SK-MEL-5 (cell line): ENCODE data around the gene EID1. TPM values are rescaled to one million over a fixed set of nuclear protein-coding genes. Genes with fewer than 3 reads are reported as not detected.
"Not testable (repeated sequence)": the region's sequence is repeated elsewhere in the genome, so short reads cannot be mapped to it uniquely, and the experiment has no call there.

Source experiments
- DNase-seq: peaks from one replicate; pipeline ENCODE4 v3.0.0-alpha.2; 2016; ENCODE audit warnings: low read depth, low spot score
- in situ Hi-C: cut with HindIII; loops from 2 replicates; pipeline ENCODE4 v1.10.0; 2016; ENCODE audit warnings: low sequenced_read_pairs, high pct_unique_total_duplicates, low pct_unique_long_range_greater_than_20kb
- polyA plus RNA-seq, 2 experiments: library from polyadenylated mRNA; depleted of rRNA; stranded (reverse); fragments of >200 nt; gene quantifications; 2 replicates each; pipeline ENCODE4 v1.2.3, GENCODE V29; 2015
- total RNA-seq: library from RNA; depleted of rRNA; stranded (reverse); fragments of >200 nt; shearing (Covaris generic); gene quantifications from 2 replicates; pipeline ENCODE4 v1.2.3, GENCODE V29; 2014; rRNA removed

The EID1 gene
- 154 and 171 TPM in 2 replicates for total RNA-seq
- 134 and 216 TPM in 2 replicates for polyA plus RNA-seq (2015; cell fraction: cytosol; rRNA removed)
- polyA plus RNA-seq (2015; cell fraction: nucleus; rRNA removed) = 85.4 and 120 TPM in 2 replicates

- in situ Hi-C loops = loop anchor here (10.0 kb wide), 1 partner anchor 67 kb away; no protein-coding TSS in a partner anchor
These were observed at the start of gene EID1 for GRCh38 chr15:48877630-48878595. Gene EID1 (plus strand): TSS chr15:48878134. CDS start chr15:48878177, 43 bp downstream.

GRCh38 chr15:48828471-48828870 lies 49.5 kb upstream of the EID1 start:
- in situ Hi-C loops = no loop called here
- no peak for DNase-seq

More at GRCh38 chr15:48877630-48878595, at the start of gene EID1:
- DNase-seq = peak; percentile 92

- DNase-seq = no peak
- in situ Hi-C loops = no loop called here
These were observed 49.0 kb upstream of the EID1 start for GRCh38 chr15:48828906-48829305.

- in situ Hi-C loops = no loop called here
- DNase-seq = no peak
These were observed 45.3 kb upstream of the EID1 start for GRCh38 chr15:48832648-48833047.

- peak; percentile 17 for DNase-seq
- in situ Hi-C loops = no loop called here
These were observed 44.3 kb upstream of the EID1 start for GRCh38 chr15:48833526-48834239.

GRCh38 chr15:48834756-48835155 lies 43.2 kb upstream of the EID1 start:
- no peak for DNase-seq
- in situ Hi-C loops = no loop called here

GRCh38 chr15:48842501-48842900 lies 35.4 kb upstream of the EID1 start:
- no peak for DNase-seq
- in situ Hi-C loops = no loop called here

- DNase-seq = no peak
- in situ Hi-C loops = no loop called here
These were observed 32.8 kb upstream of the EID1 start for GRCh38 chr15:48845123-48845522.

- in situ Hi-C loops = no loop called here
- DNase-seq = no peak
These were observed 27.3 kb upstream of the EID1 start for GRCh38 chr15:48850648-48851047.

- in situ Hi-C loops = no loop called here
- no peak for DNase-seq
These were observed 26.0 kb upstream of the EID1 start for GRCh38 chr15:48851956-48852355.

- DNase-seq, in situ Hi-C loops: not testable (repeated sequence)
These were observed 23.5 kb upstream of the EID1 start for GRCh38 chr15:48854434-48854833.

- peak; percentile 57 for DNase-seq
- in situ Hi-C loops = no loop called here
These were observed 22.2 kb upstream of the EID1 start for GRCh38 chr15:48855501-48856440.

GRCh38 chr15:48856942-48857341 lies 21.0 kb upstream of the EID1 start:
- in situ Hi-C loops = no loop called here

GRCh38 chr15:48858401-48858800 lies 19.5 kb upstream of the EID1 start:
- in situ Hi-C loops = no loop called here
- DNase-seq = no peak

More at GRCh38 chr15:48856942-48857341, 21.0 kb upstream of the EID1 start:
- DNase-seq = no peak

GRCh38 chr15:48859426-48859825 lies 18.5 kb upstream of the EID1 start:
- in situ Hi-C loops = no loop called here
- DNase-seq = no peak

- peak; percentile 77 for DNase-seq
- in situ Hi-C loops = no loop called here
These were observed 16.0 kb upstream of the EID1 start for GRCh38 chr15:48861813-48862431.

- in situ Hi-C loops = no loop called here
- peak; percentile 19 for DNase-seq
These were observed 15.2 kb upstream of the EID1 start for GRCh38 chr15:48862705-48863104.
